Measurements from ENCODE around the gene ST3GAL3.

Gene ST3GAL3

GRCh38 chr1:43970911-43971310, 263.6 kb downstream of the ST3GAL3 start:
- Histone ChIP-seq H3K4me3 (ENCODE audit: low read length) (no peak overlapping the region), H3K4me1 (ENCODE audit: control insufficient read depth, low read depth, low read length) (peaks cover 2% of the 10 kb centered on the region), H3K27ac (ENCODE audit: low read depth, low read length) (no peak overlapping the region), H2AK5ac (ENCODE audit: low read length) (no peak overlapping the region), H3K9ac (ENCODE audit: low read length) (no peak overlapping the region), H2BK15ac (replicated peaks; ENCODE audit: low read depth) (no peak overlapping the region), H2BK5ac (ENCODE audit: low read length) (no peak overlapping the region), H3K23ac (ENCODE audit: low read length) (no peak overlapping the region), H3K18ac (ENCODE audit: low read length) (no peak overlapping the region), H4K5ac (ENCODE audit: low read length) (no peak overlapping the region), H3K79me1 (ENCODE audit: low read length) (peaks cover 15% of the 10 kb centered on the region), H3K36me3 (ENCODE audit: control insufficient read depth, insufficient read depth, low read length) (no peaks in the 10 kb centered on the region), H3K56ac (ENCODE audit: low read length) (no peak overlapping the region), H2BK120ac (ENCODE audit: low read depth, low read length) (no peak overlapping the region), H3K27me3 (ENCODE audit: insufficient read depth, low read length, poor library complexity) (no peaks in the 10 kb centered on the region), H3K4ac (ENCODE audit: low read depth, low read length) (no peak overlapping the region), H3K4me2 (ENCODE audit: low read length) (no peak overlapping the region), H4K8ac (ENCODE audit: low read depth, low read length) (no peak overlapping the region), H3K79me2 (ENCODE audit: control insufficient read depth, insufficient read depth, low read length) (peaks cover 16% of the 10 kb centered on the region)
- DNase-seq = no peak
- WGBS (ENCODE audit: extremely low coverage, insufficient coverage, low lambda C conversion rate) = no CpG with 5 or more reads among the region's 9 CpGs

GRCh38 chr1:43971336-43971980, 264.1 kb downstream of the ST3GAL3 start:
- Histone ChIP-seq H3K4me3 (ENCODE audit: low read length) (no peak overlapping the region), H3K18ac (ENCODE audit: low read length) (no peak overlapping the region)
- no CpG with 5 or more reads among the region's 17 CpGs for WGBS (ENCODE audit: extremely low coverage, insufficient coverage, low lambda C conversion rate)

GRCh38 chr1:43973981-43974442, 266.7 kb downstream of the ST3GAL3 start:
- H4K5ac ChIP-seq (ENCODE audit: low read length) = no peak overlapping the region
- H2BK120ac ChIP-seq (ENCODE audit: low read depth, low read length) = no peak overlapping the region
- peaks cover 2% of the 10 kb centered on the region for H3K4me1 ChIP-seq (ENCODE audit: control insufficient read depth, low read depth, low read length)
- peak overlapping the region; percentile 28 for H3K4me3 ChIP-seq (ENCODE audit: low read length)
- H3K18ac ChIP-seq (ENCODE audit: low read length) = no peak overlapping the region
- H3K56ac ChIP-seq (ENCODE audit: low read length) = peak overlapping the region; percentile 79
- no peak for DNase-seq
- WGBS (ENCODE audit: extremely low coverage, insufficient coverage, low lambda C conversion rate) = no CpG with 5 or more reads among the region's 9 CpGs
- H3K4me2 ChIP-seq (ENCODE audit: low read length) = peak overlapping the region; percentile 65
- no peak overlapping the region for H2BK15ac ChIP-seq (replicated peaks; ENCODE audit: low read depth)
- no peak overlapping the region for H4K8ac ChIP-seq (ENCODE audit: low read depth, low read length)
- no peaks in the 10 kb centered on the region for H3K27me3 ChIP-seq (ENCODE audit: insufficient read depth, low read length, poor library complexity)
- no peak overlapping the region for H3K23ac ChIP-seq (ENCODE audit: low read length)
- H2BK5ac ChIP-seq (ENCODE audit: low read length) = no peak overlapping the region
- no peak overlapping the region for H3K27ac ChIP-seq (ENCODE audit: low read depth, low read length)
- peaks cover 5% of the 10 kb centered on the region for H3K36me3 ChIP-seq (ENCODE audit: control insufficient read depth, insufficient read depth, low read length)
- peaks cover 30% of the 10 kb centered on the region for H3K79me1 ChIP-seq (ENCODE audit: low read length)
- H3K4ac ChIP-seq (ENCODE audit: low read depth, low read length) = no peak overlapping the region
- H3K79me2 ChIP-seq (ENCODE audit: control insufficient read depth, insufficient read depth, low read length) = peaks cover 20% of the 10 kb centered on the region
- peak overlapping the region; percentile 61 for H3K9ac ChIP-seq (ENCODE audit: low read length)
- H2AK5ac ChIP-seq (ENCODE audit: low read length) = no peak overlapping the region

More at GRCh38 chr1:43971336-43971980, 264.1 kb downstream of the ST3GAL3 start:
- Histone ChIP-seq H2BK5ac (ENCODE audit: low read length) (no peak overlapping the region), H4K8ac (ENCODE audit: low read depth, low read length) (no peak overlapping the region), H3K4me1 (ENCODE audit: control insufficient read depth, low read depth, low read length) (peaks cover 2% of the 10 kb centered on the region), H3K56ac (ENCODE audit: low read length) (no peak overlapping the region), H3K79me2 (ENCODE audit: control insufficient read depth, insufficient read depth, low read length) (peaks cover 20% of the 10 kb centered on the region), H3K27me3 (ENCODE audit: insufficient read depth, low read length, poor library complexity) (no peaks in the 10 kb centered on the region), H3K4me2 (ENCODE audit: low read length) (no peak overlapping the region), H3K36me3 (ENCODE audit: control insufficient read depth, insufficient read depth, low read length) (peaks cover 2% of the 10 kb centered on the region), H2BK120ac (ENCODE audit: low read depth, low read length) (no peak overlapping the region), H3K27ac (ENCODE audit: low read depth, low read length) (no peak overlapping the region), H3K23ac (ENCODE audit: low read length) (no peak overlapping the region), H2AK5ac (ENCODE audit: low read length) (no peak overlapping the region), H3K4ac (ENCODE audit: low read depth, low read length) (no peak overlapping the region), H4K5ac (ENCODE audit: low read length) (no peak overlapping the region), H3K79me1 (ENCODE audit: low read length) (peaks cover 19% of the 10 kb centered on the region), H2BK15ac (replicated peaks; ENCODE audit: low read depth) (no peak overlapping the region), H3K9ac (ENCODE audit: low read length) (no peak overlapping the region)
- no peak for DNase-seq

DNA sequence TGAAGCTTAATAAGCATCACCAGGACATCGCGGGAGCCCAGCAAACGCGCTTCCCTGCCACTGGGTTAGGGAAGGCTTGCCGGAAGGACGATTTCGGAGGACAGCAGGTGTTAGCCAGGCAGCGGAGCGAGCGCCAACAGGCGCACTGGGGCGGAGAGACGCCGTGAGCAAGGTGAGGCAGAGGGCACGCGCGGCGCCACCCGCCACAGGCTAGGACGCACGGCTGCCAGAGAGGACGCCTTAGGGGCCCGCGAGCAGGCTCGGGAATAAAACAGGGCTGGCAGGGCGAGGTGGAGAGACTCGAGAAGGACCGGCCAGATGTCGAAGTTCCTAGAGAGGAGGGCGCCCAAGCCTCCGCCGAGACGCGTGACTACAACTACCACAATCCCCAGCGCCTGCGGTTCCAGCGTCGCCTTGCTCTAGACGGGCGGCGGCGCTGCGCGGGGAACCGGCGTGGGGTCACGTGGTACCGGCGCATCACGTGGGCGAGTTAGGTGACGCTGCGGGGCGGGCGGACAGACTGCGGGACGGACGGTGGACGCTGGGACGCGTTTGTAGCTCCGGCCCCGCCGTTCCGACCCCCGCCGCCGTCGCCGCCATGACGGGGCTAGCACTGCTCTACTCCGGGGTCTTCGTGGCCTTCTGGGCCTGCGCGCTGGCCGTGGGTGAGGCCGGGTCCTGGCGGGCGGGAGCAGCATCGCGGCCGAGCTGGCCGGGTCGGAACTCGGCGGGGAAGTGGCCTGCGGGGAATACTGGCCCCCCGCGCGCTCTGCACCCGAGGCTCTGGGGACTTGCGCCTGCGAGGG, 267.3 kb downstream of the ST3GAL3 start, which contains the start of gene ATP6V0B:
Gene ATP6V0B, plus strand, starts transcription at position 518 of the 806 bp plus-strand sequence. Its CDS starts 81 bp downstream, at position 599.
- H4K8ac ChIP-seq (ENCODE audit: low read depth, low read length) = no peak within 1 kb of the TSS
- peak within 1 kb of the TSS; percentile 1 for H3K23ac ChIP-seq (ENCODE audit: low read length)
- peak within 1 kb of the TSS; percentile 97 for H3K9ac ChIP-seq (ENCODE audit: low read length)
- H2BK120ac ChIP-seq (ENCODE audit: low read depth, low read length) = no peak within 1 kb of the TSS
- peak within 1 kb of the TSS; percentile 40 for H3K4ac ChIP-seq (ENCODE audit: low read depth, low read length)
- peak within 1 kb of the TSS; percentile 95 for H3K4me2 ChIP-seq (ENCODE audit: low read length)
- WGBS (ENCODE audit: extremely low coverage, insufficient coverage, low lambda C conversion rate) = no CpG with 5 or more reads among the region's 93 CpGs
- H3K56ac ChIP-seq (ENCODE audit: low read length) = peak within 1 kb of the TSS; percentile 99
- H3K27me3 ChIP-seq (ENCODE audit: insufficient read depth, low read length, poor library complexity) = no peaks in the 10 kb centered on the region
- peaks cover 20% of the 10 kb centered on the region for H3K79me2 ChIP-seq (ENCODE audit: control insufficient read depth, insufficient read depth, low read length)
- peak within 1 kb of the TSS; percentile 16 for H3K18ac ChIP-seq (ENCODE audit: low read length)
- H3K36me3 ChIP-seq (ENCODE audit: control insufficient read depth, insufficient read depth, low read length) = peaks cover 5% of the 10 kb centered on the region
- H4K5ac ChIP-seq (ENCODE audit: low read length) = no peak within 1 kb of the TSS
- peak; percentile 97 for DNase-seq
- H3K4me1 ChIP-seq (ENCODE audit: control insufficient read depth, low read depth, low read length) = peaks cover 2% of the 10 kb centered on the region
- peak within 1 kb of the TSS; percentile 86 for H3K4me3 ChIP-seq (ENCODE audit: low read length)
- no peak within 1 kb of the TSS for H2AK5ac ChIP-seq (ENCODE audit: low read length)
- peak within 1 kb of the TSS; percentile 51 for H2BK5ac ChIP-seq (ENCODE audit: low read length)
- no peak within 1 kb of the TSS for H2BK15ac ChIP-seq (replicated peaks; ENCODE audit: low read depth)
- peak within 1 kb of the TSS; percentile 45 for H3K27ac ChIP-seq (ENCODE audit: low read depth, low read length)
- H3K79me1 ChIP-seq (ENCODE audit: low read length) = peaks cover 30% of the 10 kb centered on the region

GRCh38 chr1:43975249-43975961, 268.1 kb downstream of the ST3GAL3 start:
- Histone ChIP-seq H3K79me2 (ENCODE audit: control insufficient read depth, insufficient read depth, low read length) (peaks cover 21% of the 10 kb centered on the region), H2BK5ac (ENCODE audit: low read length) (no peak overlapping the region), H3K27me3 (ENCODE audit: insufficient read depth, low read length, poor library complexity) (no peaks in the 10 kb centered on the region), H3K18ac (ENCODE audit: low read length) (peak overlapping the region; percentile 16), H3K4me3 (ENCODE audit: low read length) (peak overlapping the region; percentile 86), H3K36me3 (ENCODE audit: control insufficient read depth, insufficient read depth, low read length) (peaks cover 5% of the 10 kb centered on the region), H3K4me1 (ENCODE audit: control insufficient read depth, low read depth, low read length) (peaks cover 2% of the 10 kb centered on the region), H3K9ac (ENCODE audit: low read length) (peak overlapping the region; percentile 97), H2BK15ac (replicated peaks; ENCODE audit: low read depth) (no peak overlapping the region), H3K27ac (ENCODE audit: low read depth, low read length) (peak overlapping the region; percentile 45), H4K8ac (ENCODE audit: low read depth, low read length) (no peak overlapping the region), H3K79me1 (ENCODE audit: low read length) (peaks cover 28% of the 10 kb centered on the region), H3K4me2 (ENCODE audit: low read length) (peak overlapping the region; percentile 95), H2BK120ac (ENCODE audit: low read depth, low read length) (no peak overlapping the region), H2AK5ac (ENCODE audit: low read length) (no peak overlapping the region), H4K5ac (ENCODE audit: low read length) (no peak overlapping the region), H3K4ac (ENCODE audit: low read depth, low read length) (peak overlapping the region; percentile 40), H3K56ac (ENCODE audit: low read length) (peak overlapping the region; percentile 99), H3K23ac (ENCODE audit: low read length) (peak overlapping the region; percentile 1)
- WGBS (ENCODE audit: extremely low coverage, insufficient coverage, low lambda C conversion rate) = no CpG with 5 or more reads among the region's 34 CpGs
- peak; percentile 45 for DNase-seq
